CD4-positive, alpha-beta T cell treated with Interleukin-4 for 4 hours (primary cell): Measurements from ENCODE around the gene SPRTN.
A peak's percentile ranks its signal among the peaks of the same experiment; 100 is the strongest.
"Not testable (repeated sequence)": the region's sequence is repeated elsewhere in the genome, so short reads cannot be mapped to it uniquely, and the experiment has no call there.

ENCODE experiments used
- DNase-seq: peaks from one replicate; pipeline ENCODE4 v3.0.0-alpha.2; 2020

Gene SPRTN

DNA sequence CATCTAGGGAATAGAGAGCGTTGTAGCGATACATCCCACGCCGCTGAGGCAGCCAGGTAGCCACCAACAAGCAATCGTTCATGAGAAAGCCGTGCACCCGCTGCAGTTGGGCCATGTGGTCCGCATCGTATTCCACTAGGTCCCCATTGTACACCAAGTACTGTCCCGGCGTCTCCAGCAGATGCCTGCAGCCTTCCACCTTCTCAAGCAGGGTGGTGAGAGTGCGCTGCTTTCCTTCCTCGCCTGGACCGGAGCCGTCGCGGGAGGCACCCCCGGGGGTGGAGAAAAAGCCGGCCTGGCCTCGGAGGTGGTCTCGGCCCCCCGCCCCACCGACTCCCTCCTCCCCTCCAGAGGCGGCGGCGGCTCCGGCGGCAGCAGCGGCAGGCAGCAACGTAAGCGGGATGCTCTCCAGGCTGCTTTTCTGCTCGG, 1.0 kb upstream of the SPRTN start:
- DNase-seq = no peak

DNA sequence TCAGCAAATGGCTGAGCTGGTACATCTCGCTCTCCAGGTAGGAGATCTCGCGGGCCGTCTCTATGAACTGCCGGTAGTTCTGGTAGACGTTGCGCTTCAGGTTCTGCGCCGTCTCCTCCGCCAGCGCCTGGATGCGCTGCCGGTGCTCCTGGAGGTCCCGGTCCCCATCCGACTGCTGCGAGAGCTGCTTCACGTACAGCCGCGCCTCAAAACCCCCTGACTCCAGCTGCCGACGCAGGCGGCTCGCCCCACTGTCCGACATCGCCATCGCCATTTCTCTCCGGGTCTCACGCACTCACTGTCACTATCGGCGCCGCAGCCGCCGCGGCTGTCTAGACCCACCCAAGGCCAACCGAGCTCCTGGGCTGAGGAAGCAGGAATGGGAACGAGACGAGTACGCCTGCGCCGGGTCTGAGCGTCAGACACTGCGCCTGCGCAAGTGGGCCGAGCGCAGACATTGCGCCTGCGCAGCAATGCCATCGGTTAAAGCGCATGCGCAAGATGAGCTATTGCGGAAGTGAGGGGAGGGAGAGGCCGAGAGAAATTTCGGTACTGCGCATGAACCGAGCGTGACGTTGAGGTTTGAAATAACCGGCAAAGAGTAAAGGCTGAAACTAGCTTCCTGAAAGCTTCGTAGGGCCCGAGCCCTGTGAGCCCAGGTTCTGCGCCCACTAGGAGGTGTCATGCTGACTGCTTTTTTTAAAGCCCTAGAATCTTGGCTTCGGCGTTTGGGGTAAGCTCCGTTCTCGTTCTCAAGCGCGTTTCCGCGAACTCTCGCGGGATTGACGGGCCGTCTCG, 422 bp upstream of the SPRTN start, which contains the start of gene EXOC8:
TSS of gene EXOC8 (minus strand) at position 381 of the 798 bp plus-strand sequence. CDS start at position 274, 107 bp downstream.
- DNase-seq = peak; percentile 96

DNA sequence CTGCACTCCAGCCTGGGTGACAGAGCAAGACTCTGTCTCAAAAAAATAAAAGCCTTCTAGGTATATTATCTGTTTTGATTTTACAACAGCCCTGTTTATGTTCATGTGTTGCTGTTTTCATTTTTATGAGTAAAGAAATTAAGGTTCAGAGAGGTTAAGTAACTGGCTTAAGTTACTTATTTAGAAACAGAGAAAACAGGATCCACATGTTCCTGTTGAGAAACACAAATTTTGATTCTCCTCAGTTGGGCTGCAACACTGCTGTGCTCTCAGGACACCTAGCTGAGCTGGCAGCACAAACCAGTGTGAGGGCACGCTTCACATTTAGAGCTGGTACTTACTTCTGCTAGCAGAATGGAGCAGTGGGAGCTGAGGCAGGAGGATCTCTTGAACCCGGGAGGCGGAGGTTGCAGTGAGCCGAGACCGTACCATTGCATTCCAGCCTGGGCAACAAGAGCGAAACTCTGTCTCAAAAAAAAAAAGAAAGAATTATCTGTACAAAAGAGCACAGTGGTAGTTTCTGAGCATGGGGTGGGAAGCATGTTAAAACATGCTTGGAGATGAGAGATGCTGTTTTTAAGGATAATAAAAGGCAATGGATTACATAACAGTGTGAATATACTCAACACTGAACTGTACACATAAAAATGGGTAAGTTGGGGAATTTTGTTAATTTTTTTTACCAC, 2.4 kb downstream of the SPRTN start:
- no peak for DNase-seq

DNA sequence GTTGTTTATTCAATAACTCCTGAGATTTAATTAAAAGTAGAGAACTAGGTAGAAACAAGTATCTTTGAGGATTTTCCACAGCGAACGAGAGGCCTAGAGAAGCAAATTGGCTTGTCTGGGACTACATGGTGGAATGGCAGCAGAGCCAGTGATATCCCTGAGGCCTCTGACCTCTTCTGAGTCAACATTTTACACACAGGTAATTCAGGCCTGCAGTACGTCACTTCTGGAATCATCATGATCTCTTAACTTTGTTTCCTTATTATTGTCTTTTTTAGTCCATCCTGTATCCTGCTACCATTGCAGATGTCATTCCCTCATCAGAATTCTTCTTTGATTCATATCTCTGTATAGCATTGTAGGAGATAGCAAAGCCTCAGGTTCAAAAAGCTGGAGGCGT, 9.9 kb downstream of the SPRTN start:
- DNase-seq = no peak

DNA sequence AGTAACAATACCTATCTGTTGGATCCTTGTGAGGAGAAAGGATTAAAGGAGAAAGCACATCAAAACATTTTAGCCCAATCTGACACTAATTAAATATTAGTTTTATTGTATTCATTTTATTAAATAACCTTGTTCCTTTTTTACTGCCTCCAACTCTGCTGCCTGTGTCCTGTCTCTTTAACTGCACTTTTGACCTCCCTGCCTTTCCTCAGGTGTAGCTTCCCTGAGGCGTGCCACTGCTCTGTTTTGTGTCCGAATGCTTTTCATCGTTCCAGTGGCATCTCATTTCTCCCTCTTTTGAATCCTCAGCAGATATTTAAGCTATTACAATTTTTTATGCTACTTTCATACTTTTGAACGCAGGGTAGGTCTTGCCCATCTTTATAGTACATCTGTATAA, 10.3 kb downstream of the SPRTN start:
- DNase-seq = no peak

DNA sequence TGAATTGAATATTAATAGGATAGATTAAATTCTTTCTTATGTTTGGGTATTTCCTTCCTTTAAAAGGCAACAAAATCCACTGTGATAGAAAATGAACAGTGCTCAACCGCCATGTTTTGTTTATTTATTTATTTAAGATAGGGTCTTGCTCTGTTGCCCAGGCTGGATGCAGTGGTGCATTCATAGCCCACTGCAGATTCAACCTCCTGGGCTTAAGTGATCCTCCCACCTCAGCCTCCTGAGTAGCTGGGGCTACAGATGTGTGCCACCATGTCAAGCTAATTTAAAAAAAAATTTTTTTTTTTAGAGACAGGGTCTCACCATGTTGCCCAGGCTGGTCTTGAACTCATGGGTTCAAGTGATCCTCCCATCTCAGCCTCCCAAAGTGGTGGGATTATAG, 10.8 kb downstream of the SPRTN start:
- not testable (repeated sequence) for DNase-seq

DNA sequence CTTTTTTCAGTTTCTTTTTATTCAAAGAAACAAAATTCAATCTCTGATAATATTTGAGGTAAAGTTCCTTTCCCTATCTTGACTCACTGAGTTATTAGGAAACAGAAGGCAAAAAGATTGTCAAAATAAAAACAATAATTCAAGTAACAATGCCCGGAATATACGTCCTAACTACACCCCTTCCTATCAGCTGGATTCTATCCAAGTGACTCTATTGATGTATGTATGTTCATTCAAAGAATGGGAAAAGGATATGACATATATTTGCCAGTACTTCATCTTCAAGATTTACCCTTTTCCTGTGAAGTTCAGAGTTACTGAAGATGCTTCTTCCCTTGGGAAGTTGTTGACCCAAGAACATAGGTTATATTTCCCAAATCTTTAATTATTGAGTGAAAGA, 13.7 kb downstream of the SPRTN start:
- DNase-seq = no peak

DNA sequence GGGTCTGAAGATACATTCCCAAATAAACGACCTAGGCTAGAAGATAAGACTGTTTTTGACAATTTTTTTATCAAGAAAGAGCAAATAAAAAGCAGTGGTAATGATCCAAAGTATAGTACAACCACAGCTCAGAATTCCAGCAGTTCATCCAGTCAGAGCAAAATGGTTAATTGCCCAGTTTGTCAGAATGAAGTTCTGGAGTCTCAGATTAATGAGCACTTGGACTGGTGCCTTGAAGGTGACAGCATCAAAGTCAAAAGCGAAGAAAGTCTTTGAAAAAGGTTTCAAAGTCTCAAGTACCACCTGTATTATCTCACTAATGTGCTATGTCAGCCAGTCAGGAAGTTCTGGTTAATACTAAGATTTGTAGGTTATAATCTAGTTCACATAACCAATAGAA, 15.0 kb downstream of the SPRTN start:
- no peak for DNase-seq

DNA sequence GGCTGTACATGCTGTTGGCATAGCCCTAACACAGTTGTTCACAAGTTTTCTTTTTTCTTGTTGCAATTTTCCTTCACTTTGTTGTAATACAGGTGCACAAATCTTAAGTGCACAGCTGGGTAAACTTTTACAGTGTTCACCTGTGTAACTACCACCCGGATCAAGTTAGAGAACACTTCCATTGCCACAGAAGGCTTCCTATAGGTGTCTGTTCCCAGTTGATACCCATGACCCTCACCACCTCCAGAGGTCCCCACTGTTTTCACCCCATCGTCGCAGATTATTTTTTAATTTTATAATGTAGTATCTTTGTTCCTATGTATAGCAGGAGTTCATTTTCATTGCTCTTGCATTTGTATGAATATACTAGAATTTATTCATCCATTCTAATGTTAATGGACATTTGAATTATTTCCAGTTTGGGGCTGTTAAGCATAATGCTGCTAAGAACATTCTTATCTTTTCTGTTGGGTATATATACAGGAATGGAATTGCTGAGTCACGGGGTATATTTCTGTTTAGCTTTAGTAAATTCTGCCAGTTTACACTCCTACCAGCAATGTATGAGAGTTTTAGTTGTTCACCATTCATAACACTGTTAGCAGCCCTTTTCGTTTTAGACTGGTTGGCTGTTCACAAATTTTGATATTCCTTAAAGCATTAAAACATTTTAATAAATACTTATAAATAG, 16.4 kb downstream of the SPRTN start:
- DNase-seq = no peak

DNA sequence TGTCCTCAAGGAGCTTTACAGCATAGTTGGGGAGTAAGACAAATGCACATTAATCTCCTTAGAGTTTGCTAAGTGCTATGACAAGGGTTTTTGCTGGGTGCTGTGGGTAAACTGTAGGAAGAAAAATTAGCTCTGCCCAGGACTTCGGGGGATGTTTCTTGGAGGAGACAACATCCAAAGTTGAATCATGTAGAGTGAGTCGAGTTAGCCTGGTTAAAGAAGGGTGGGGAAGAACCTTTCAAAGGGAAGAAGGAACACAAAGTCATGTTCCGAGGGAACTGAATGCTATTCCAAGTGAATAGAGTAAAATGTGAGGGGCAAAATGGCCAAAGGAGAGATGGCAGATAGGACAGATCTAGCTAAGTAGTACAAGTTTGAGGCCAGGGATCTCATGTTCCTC, 17.1 kb downstream of the SPRTN start:
- no peak for DNase-seq

DNA sequence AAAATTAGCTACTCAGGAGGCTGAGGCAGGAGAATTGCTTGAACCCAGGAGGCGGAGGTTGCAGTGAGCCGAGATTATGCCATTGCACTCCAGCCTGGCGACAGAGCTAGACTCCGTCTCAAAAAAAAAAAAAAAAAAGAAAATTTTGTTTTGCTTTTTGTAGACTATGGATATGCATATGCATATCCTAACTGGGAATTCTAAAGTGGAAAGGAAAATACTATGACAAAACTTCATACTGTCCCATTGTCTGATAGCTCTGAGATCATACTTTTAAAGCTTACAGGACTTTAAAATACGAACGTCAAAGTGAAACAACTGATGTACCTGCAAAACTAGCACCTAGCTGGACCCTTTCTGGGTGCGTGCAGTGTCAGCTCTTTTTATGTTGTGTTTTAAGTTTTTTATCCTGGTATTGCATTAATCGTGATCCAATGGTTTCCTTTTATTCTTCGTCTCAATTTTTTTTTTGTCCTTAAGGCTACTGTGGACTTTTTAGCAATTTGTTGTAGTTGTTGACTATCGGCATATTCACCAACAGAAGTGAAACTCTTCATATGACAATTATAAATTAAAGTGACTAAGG, 19.2 kb downstream of the SPRTN start:
- DNase-seq = no peak

DNA sequence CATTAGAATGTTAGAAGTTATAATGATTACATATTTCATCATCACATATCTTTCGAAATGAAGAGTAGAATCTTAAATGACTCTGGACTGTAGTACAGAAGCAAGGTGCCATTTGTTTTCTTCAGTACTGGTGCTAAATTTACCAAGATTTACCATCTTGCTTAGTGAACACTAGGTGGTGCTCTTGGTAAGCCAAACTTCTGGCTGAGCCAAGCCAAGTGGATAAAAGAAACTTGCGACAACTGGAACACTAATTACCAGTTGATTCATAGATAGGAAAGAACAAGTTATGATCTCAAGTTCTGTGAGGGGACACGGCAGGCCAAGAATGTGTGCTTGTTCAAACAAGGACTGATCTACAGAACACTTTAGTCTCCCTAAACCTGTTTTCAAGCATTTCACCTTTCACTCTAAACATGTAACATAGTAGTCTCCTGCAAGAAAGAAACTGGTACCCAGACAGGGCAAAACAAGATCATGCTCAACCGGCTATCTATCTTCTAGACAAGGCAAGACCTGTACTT, 19.8 kb downstream of the SPRTN start:
- DNase-seq = peak; percentile 63

DNA sequence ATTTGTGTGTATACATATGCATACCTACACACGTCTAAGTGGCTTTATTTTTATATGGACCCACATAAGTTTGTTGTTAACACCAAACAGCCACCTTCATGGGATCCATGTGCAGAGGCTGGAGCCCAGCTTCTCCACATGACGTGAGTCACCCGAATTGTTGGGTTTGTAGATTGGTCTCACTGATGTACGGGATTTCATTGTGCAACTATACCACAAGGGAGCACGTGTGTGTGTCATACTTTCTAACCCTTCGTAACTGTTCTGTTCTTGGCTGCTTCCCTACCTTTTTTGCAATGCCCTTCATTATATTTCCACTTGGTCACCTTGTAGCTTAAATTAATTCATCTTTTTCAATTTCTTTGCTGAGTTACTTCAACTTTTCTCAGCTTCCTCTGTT, 21.0 kb downstream of the SPRTN start:
- no peak for DNase-seq

DNA sequence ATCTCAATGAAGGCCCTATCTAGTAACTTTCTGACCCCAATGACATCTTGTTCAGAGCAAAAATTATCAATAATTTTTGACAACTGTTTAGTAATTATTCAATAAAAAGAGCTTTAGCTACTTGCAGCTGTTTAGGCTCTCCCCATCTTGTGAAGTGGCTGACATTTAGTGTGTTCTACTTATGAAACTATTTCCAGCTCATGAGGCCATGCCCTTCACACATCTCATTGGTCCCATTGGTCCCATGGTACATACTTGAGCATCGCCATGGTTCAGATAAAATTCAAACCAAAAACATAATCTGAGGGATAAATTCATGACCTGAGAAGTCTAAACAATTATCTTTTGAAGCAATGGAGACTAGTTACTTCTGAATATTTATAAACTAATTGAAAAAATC, 24.2 kb downstream of the SPRTN start:
- no peak for DNase-seq

DNA sequence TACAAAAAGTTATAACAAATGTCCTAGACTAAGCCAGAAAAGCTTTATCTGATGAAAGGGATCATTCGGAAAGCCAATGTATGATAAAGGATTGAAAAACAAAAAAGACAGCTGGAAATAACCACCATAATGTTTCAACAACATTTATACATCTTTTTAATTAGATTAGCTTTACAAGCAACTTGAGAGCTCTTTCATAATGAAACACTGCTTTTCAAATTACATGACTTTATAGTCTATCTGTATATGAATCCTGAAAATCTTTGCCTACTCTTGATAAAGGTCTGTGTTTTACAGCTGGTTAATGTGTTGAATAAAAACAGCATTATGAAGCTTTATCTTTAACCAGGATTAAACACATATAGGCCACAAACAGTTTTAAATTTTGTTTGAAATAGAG, 25.5 kb downstream of the SPRTN start:
- no peak for DNase-seq

DNA sequence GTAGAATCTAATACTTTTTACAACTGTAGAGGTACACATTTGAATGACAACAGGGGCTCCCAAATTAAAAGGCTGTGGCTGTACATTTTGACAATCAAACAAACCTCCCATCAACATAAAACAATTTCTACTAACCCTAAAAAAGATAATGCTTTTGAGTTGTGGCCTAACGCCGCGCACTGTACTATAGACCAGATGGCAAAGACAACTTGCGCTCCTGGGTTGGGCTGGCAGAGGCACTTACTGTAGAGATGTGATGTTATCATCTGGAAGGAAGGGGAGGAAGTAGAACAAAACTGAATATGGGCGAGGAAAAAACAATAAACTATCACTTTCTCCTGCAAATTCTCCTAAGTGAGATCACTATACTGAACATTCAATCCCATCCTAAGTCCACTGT, 26.1 kb downstream of the SPRTN start:
- no peak for DNase-seq

DNA sequence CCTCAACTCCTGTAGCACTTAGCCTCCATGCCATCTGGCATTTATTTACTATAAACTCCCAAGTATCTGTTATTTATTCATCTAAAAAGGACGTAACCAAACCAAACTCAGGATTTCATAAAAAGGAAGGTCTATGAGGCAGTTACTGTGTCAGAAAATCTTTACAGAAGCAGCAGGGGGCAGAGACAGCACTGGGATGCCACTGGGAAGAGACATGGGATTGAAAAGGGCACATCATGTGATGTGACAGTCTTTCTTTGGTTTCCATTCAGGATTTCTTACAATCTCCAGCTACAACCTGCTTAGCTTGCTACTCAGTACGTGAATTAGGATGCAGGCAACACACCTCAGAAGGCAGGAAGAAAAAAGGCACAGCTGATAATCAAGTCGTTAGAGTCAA, 31.2 kb downstream of the SPRTN start:
- DNase-seq = no peak

DNA sequence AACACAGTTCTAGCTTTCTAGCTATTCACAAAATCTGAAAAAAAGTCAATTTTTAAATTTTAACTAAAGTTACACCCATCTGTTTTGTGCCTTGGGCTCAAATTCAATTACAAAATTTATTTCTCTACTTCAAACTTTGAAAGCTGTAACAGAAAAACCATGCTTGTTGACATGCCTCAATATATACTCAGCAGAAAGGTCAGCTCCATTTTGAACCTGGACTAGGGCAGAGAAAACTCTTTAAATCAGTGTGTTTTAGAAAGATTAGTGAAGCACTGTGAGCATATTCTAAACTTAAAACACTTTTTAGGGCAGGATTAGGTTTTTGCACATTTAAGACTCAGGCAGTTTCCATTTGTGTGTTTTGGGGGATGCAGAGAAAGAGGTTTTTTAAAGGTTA, 34.4 kb downstream of the SPRTN start:
- no peak for DNase-seq

DNA sequence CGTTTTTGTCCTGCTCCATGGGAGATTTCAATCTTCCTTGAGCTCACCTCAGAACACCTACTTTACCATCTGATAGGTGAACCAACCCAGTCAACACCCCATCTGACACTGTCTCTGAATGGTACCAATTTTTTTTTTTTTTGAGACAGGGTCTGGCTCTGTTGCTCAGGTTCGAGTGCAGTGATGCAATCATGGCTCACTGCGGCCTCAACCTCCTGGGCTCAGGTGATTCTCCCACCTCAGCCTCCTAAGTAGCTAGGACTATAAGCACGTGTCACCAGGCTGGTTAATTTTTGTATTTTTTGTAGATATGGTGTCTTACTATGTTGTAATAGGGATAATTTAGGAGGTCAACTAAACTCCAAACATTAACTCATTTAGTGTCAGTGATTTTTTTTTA, 36.3 kb downstream of the SPRTN start:
- DNase-seq = no peak

DNA sequence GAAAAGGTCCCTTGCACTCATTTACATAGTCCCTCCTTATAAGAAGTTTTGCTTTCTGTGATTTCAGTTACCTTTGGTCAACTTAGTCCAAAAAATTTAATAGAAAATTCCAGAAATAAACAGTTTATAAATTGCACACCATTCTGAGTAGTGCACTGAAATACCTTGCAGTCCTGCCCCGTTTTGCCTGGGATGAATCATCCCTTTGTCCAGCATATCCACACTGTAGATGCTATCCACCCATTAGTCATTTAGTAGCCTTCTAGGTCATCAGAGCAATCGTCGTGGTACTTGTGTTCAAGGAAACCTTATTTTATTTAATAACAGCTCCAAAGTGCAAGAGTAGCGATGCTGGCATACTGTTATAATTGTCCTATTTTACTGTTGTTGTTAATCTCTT, 38.0 kb downstream of the SPRTN start:
- no peak for DNase-seq

DNA sequence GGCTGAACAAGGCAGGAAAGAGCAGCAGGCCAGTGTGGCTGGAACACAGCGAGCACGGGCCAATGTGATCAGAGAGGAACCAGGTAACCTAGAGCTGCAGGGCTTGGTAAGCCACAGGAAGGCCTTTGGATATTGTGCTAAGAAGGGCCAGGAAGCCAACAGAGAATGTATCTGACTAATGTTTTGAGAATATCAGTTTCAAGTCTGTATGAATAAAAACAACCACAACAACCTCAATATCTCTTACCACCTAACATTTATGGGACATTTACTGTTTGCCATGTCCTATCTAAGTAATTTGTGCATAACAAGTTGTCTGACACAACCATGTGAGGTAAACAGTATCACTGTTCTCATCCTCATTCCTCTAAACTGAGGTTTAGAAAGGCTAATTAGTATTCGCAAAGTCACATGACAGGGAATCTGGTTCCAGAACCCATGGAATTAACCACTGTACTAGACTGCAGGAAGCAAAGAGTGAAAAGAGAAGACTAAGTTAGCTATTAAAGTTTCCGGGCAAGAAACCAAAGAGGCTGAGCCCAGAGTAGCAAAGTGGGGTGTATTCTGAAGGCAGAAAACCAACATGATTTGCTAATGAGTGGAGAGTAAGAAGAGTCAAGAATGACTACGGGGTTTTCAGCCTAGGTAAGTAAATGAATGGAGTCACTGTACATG, 38.9 kb downstream of the SPRTN start:
- DNase-seq = no peak

DNA sequence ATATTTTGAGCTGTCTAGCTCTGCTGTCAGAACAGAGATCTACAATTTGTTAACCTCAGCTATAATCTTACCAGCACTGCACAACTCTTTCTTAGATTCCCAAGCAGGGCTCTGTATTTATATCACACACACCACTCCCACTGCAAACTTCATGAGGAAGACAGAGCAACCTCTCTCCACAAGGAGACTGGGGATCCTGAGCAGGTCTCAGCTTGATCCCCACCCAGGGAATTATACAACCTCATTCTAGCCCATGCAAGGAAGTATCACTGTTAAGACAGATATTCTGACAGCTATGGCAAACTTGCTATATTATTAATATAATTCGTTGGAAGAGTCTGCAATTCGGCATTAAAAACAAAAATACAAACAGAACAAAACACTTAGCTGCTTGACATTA, 43.6 kb downstream of the SPRTN start:
- no peak for DNase-seq

DNA sequence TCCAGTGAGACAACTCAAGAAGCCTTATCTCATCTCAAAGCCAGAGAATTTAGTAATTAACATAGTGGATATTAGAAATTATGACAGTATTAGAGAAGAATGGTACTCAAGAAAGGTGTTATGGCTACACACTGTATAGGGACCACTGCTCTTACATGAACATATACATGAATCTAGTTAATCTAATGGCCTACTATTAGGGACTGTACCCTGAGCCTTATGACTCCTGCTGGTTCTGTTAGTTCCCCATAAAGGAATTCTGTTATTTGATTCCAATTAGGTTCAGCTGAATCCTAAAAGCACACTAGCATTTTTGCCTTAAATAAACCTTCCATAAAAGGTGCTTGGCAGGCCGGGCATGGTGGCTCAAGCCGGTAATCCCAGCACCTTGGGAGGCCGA, 44.3 kb downstream of the SPRTN start:
- no peak for DNase-seq
